ENCODE measurements around the gene DPP6. TPM values are rescaled to one million over a fixed set of nuclear protein-coding genes. Genes with fewer than 3 reads are reported as not detected.

The DPP6 gene
- total RNA-seq, 3 donors from 2014 or later (not counting 1 experiment from before 2014, with no cell fraction given), result not detected

DNA sequence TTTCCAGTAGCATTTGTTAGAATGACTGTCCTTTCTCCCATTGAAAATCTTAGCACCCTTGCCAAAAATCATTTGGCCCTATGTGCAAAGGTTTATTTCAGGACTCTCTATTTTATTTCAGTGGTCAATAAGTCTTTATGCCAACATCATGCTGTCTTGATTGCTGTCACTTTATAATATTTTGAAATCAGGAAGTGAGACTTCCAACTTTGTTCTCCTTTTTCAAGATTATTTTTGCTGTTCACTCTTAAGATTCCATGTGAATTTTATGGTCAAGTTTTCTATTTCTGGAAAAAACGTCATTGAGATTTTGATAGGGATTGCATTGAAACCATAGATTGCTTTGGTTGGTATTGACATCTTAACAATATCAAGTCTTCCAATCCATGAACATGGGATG lies 885.6 kb downstream of the DPP6 start:
- H3K36me3 ChIP-seq (ENCODE audit: control insufficient read depth, insufficient read depth, low read length), result peaks cover 4% of the 10 kb centered on the region
- no peak overlapping the region for H3K27ac ChIP-seq (ENCODE audit: low read length)
- peaks cover 11% of the 10 kb centered on the region for H3K9me3 ChIP-seq (ENCODE audit: control insufficient read depth, insufficient read depth, low read length)
- no peaks in the 10 kb centered on the region for H3K27me3 Mint-ChIP-seq (ENCODE audit: low read depth in 2 of 2)
- no peak overlapping the region for H3K4me3 Mint-ChIP-seq
- ATAC-seq, result no peak
- DNase-seq, result no peak
- intact Hi-C loops (cut with micrococcal nuclease), result no loop called here
- no peaks in the 10 kb centered on the region for H3K9me3 Mint-ChIP-seq
- no CpG with 5 or more reads among the region's 1 CpG for WGBS (ENCODE audit: insufficient coverage)
- H3K36me3 Mint-ChIP-seq, result peaks cover 8% of the 10 kb centered on the region
- H3K4me1 Mint-ChIP-seq, result peaks cover 0 to 7% of the 10 kb centered on the region in 2 donors
- no peaks in the 10 kb centered on the region for H3K4me1 ChIP-seq (ENCODE audit: control insufficient read depth, insufficient read depth, low read length)
- TF ChIP-seq, protein P1, sequence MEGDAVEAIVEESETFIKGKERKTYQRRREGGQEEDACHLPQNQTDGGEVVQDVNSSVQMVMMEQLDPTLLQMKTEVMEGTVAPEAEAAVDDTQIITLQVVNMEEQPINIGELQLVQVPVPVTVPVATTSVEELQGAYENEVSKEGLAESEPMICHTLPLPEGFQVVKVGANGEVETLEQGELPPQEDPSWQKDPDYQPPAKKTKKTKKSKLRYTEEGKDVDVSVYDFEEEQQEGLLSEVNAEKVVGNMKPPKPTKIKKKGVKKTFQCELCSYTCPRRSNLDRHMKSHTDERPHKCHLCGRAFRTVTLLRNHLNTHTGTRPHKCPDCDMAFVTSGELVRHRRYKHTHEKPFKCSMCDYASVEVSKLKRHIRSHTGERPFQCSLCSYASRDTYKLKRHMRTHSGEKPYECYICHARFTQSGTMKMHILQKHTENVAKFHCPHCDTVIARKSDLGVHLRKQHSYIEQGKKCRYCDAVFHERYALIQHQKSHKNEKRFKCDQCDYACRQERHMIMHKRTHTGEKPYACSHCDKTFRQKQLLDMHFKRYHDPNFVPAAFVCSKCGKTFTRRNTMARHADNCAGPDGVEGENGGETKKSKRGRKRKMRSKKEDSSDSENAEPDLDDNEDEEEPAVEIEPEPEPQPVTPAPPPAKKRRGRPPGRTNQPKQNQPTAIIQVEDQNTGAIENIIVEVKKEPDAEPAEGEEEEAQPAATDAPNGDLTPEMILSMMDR (IDR thresholded peaks at IDR 0.05), result no peak
- H3K27ac Mint-ChIP-seq, result no peak overlapping the region
- no peak overlapping the region for H3K4me3 ChIP-seq (ENCODE audit: low read length)
- no peaks in the 10 kb centered on the region for H3K27me3 ChIP-seq (ENCODE audit: control insufficient read depth, insufficient read depth, low read length)

DNA sequence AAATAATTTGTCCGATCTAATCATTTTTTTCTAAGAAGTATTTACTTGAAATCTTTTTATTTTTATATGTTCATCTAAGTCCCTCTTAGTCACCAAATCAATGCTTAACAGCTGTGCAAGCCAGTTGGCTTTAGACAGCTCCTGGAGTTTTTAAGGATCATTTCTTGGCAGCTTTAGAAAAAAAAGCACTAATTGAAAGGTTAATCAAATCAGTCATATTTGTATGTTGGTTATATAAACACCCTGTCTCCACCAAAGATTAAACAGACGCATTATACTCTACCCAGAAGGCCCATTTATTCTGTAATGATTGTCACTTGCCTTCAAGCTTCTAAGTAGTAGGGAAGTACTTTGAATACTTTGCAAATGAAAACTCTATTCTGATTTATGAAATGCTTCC lies 890.5 kb downstream of the DPP6 start:
- no peaks in the 10 kb centered on the region for H3K27me3 ChIP-seq (ENCODE audit: control insufficient read depth, insufficient read depth, low read length)
- H3K4me3 Mint-ChIP-seq, result no peak overlapping the region
- H3K36me3 Mint-ChIP-seq, result peaks cover 9% of the 10 kb centered on the region
- no peak for ATAC-seq
- H3K36me3 ChIP-seq (ENCODE audit: control insufficient read depth, insufficient read depth, low read length), result peaks cover 29% of the 10 kb centered on the region
- TF ChIP-seq, protein P1 (IDR thresholded peaks at IDR 0.05), result no peak
- no peak overlapping the region for H3K27ac ChIP-seq (ENCODE audit: low read length)
- H3K9me3 ChIP-seq (ENCODE audit: control insufficient read depth, insufficient read depth, low read length), result no peaks in the 10 kb centered on the region
- H3K4me1 ChIP-seq (ENCODE audit: control insufficient read depth, insufficient read depth, low read length), result no peaks in the 10 kb centered on the region
- no peaks in the 10 kb centered on the region for H3K9me3 Mint-ChIP-seq
- H3K4me3 ChIP-seq (ENCODE audit: low read length), result no peak overlapping the region
- no CpG with 5 or more reads among the region's 2 CpGs for WGBS (ENCODE audit: insufficient coverage)
- H3K27me3 Mint-ChIP-seq (ENCODE audit: low read depth in 2 of 2), result no peaks in the 10 kb centered on the region
- H3K4me1 Mint-ChIP-seq, result peaks cover 0 to 4% of the 10 kb centered on the region in 2 donors
- DNase-seq, result no peak
- no peak overlapping the region for H3K27ac Mint-ChIP-seq
- intact Hi-C loops (cut with micrococcal nuclease), result no loop called here

Data from natural killer cell (primary cell).